HepG2 (cell line): Measurements from ENCODE around the gene OTOP1. TPM values are rescaled to one million over a fixed set of nuclear protein-coding genes. Genes with fewer than 3 reads are reported as not detected.

ENCODE experiments used
- BRCA1 ChIP-seq: sonication (generic); formaldehyde crosslinking; IDR thresholded peaks from 2 replicates; pipeline ENCODE4 v1.4.0; 2020; ENCODE audit warnings: missing genetic modification reagents
- DMAP1 ChIP-seq: IDR thresholded peaks from 2 replicates; pipeline ENCODE4 v1.6.1; 2016
- E2F5 ChIP-seq: sonication (generic); formaldehyde crosslinking; conservative IDR thresholded peaks from 2 replicates; pipeline ENCODE4 v1.4.0; 2020; ENCODE audit warnings: missing genetic modification reagents
- KDM2A ChIP-seq: sonication (generic); formaldehyde crosslinking; IDR thresholded peaks from 2 replicates; pipeline ENCODE4 v1.4.0; 2020; ENCODE audit warnings: low read depth, missing genetic modification reagents, borderline replicate concordance
- MAF1 ChIP-seq: sonication (generic); formaldehyde crosslinking; IDR thresholded peaks from 2 replicates; pipeline ENCODE4 v1.5.0; 2020; ENCODE audit warnings: missing genetic modification reagents, borderline replicate concordance
- MXI1 ChIP-seq: IDR thresholded peaks from 3 replicates; pipeline ENCODE4 v1.6.1; 2012; ENCODE audit warnings: low read depth, low read length, inconsistent platforms, borderline replicate concordance
- RCOR2 ChIP-seq: IDR thresholded peaks from 2 replicates; pipeline ENCODE4 v1.6.1; 2016; ENCODE audit warnings: missing biosample characterization, missing genetic modification reagents
- RXRA ChIP-seq: sonication (generic); formaldehyde crosslinking; IDR thresholded peaks from 2 replicates; pipeline ENCODE4 v1.5.1; 2020; ENCODE audit warnings: missing genetic modification reagents
- SMAD1 ChIP-seq: sonication (generic); formaldehyde crosslinking; IDR thresholded peaks from 2 replicates; pipeline ENCODE4 v1.4.0; 2020; ENCODE audit warnings: missing genetic modification reagents, low read depth, mild to moderate bottlenecking, borderline replicate concordance
- ZBTB10 ChIP-seq: sonication (generic); formaldehyde crosslinking; IDR thresholded peaks from 2 replicates; pipeline ENCODE4 v1.4.0; 2020; ENCODE audit warnings: missing genetic modification reagents, borderline replicate concordance
- ZBTB20 ChIP-seq: sonication (generic); formaldehyde crosslinking; IDR thresholded peaks from 2 replicates; pipeline ENCODE4 v1.8.1; 2023; ENCODE audit warnings: missing genetic modification reagents, low read depth, mild to moderate bottlenecking, borderline replicate concordance
- ZNF160 ChIP-seq: sonication (generic); formaldehyde crosslinking; IDR thresholded peaks from 2 replicates; pipeline ENCODE4 v1.8.0; 2022; ENCODE audit warnings: mild to moderate bottlenecking, inconsistent platforms, missing genetic modification reagents
- ZNF205 ChIP-seq: IDR thresholded peaks from 2 replicates; pipeline ENCODE4 v1.6.1; 2018; ENCODE audit warnings: missing biosample characterization, missing genetic modification reagents
- ZNF350 ChIP-seq: sonication (generic); formaldehyde crosslinking; IDR thresholded peaks from 2 replicates; pipeline ENCODE4 v1.4.0; 2020; ENCODE audit warnings: mild to moderate bottlenecking, low read depth, missing genetic modification reagents, borderline replicate concordance
- ZNF570 ChIP-seq: sonication (generic); formaldehyde crosslinking; IDR thresholded peaks from 2 replicates; pipeline ENCODE4 v1.4.0; 2020; ENCODE audit warnings: mild to moderate bottlenecking, missing genetic modification reagents, borderline replicate concordance
- ZNF737 ChIP-seq: sonication (generic); formaldehyde crosslinking; IDR thresholded peaks from 2 replicates; pipeline ENCODE4 v1.5.0; 2020; ENCODE audit warnings: missing genetic modification reagents, mild to moderate bottlenecking, borderline replicate concordance
- ZNF749 ChIP-seq: sonication (generic); formaldehyde crosslinking; IDR thresholded peaks from 2 replicates; pipeline ENCODE4 v1.8.0; 2022; ENCODE audit warnings: mild to moderate bottlenecking, missing genetic modification reagents, moderate library complexity, borderline replicate concordance
- ZNF891 ChIP-seq: sonication (generic); formaldehyde crosslinking; IDR thresholded peaks from 2 replicates; pipeline ENCODE4 v1.5.0; 2020; ENCODE audit warnings: mild to moderate bottlenecking, missing genetic modification reagents
- ZSCAN31 ChIP-seq: sonication (generic); formaldehyde crosslinking; IDR thresholded peaks from 2 replicates; pipeline ENCODE4 v1.5.0; 2020; ENCODE audit warnings: low read depth, mild to moderate bottlenecking, missing genetic modification reagents
- polyA plus RNA-seq, 8 experiments: library from polyadenylated mRNA; depleted of rRNA in 3 of 8; stranded (reverse) in 7 of 8; unstranded in 1 of 8; fragments of >200 nt; fragmentation: Illumina TruSeq in 4 of 8; extraction: Trizol in 4 of 8; gene quantifications; 2 replicates each; pipeline versions ENCODE4 v1.2.1 to v1.2.3, GENCODE V29; 2011 to 2016; ENCODE audit warnings: low read depth in 4 of 8, missing spikeins in 1 of 8, mixed read lengths in 1 of 8; ENCODE audit not compliant: insufficient read depth in 1 of 8
- total RNA-seq, 5 experiments: library from RNA; depleted of rRNA; stranded (reverse); fragments of >200 nt; fragmentation: Illumina TruSeq; extraction: Trizol; gene quantifications; 2 replicates each; pipeline ENCODE4 v1.2.3, GENCODE V29; 2016; ENCODE audit warnings: low read depth in 1 of 5
- TF ChIP-seq, protein P1 (sequence below), 2 experiments: sonication (generic) in 1 of 2; formaldehyde crosslinking in 1 of 2; IDR thresholded peaks; 2 replicates each; pipeline versions ENCODE4 v1.4.0 to v1.6.1; 2016 to 2020; ENCODE audit warnings: borderline replicate concordance in 1 of 2, low read depth in 1 of 2, mild to moderate bottlenecking in 1 of 2, missing genetic modification reagents in 1 of 2
- TF ChIP-seq, protein P2 (sequence below): sonication (generic); formaldehyde crosslinking; IDR thresholded peaks from 2 replicates; pipeline ENCODE4 v1.5.0; 2020; ENCODE audit warnings: missing genetic modification reagents

Gene OTOP1
- total and polyA plus RNA-seq, 2 of the 13 experiments (the other 11 are each of a cell fraction or from before 2014, with no cell fraction given), result not detected

DNA sequence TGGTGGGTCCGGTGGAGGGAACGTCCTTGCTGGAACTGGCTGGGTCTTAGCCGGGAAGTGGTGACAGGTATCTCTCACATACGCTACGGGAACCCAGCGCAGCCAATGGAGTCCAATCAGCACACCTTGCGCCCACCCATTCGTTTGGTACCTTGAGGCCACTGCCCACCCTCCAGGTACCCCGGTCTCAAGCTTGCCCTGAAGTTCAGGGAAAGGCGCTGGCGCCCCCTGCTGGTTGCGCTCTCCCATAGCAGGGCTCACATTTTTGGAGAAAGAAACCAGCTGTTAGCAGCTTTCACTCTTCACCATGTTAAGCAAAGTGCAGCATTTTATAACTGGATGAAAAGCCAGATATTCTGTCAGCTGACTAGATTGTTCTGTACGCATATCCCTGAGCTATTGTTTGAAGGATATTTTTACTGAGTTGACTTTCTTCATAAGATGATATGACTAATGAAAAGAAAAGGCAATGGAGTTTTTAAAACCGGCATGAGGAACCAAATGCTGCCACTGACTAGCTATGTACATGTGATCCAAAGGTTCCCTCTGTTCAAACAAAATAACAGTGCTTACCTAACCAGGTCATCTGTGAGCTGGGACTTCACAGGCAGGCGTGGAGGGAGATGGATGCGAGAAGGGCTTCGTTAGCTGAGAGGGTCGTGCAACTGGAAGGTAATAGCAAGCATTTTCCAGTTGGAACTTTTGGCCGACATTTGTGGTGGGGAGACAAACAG is 43.7 kb downstream of the OTOP1 start (continued):
- TF ChIP-seq ZBTB10, result no peak
- no peak; the same call in 1 of the 2 replicates for TF ChIP-seq KDM2A
- no peak for TF ChIP-seq E2F5 (CRISPR knock-in tag)
- TF ChIP-seq, protein P1, sequence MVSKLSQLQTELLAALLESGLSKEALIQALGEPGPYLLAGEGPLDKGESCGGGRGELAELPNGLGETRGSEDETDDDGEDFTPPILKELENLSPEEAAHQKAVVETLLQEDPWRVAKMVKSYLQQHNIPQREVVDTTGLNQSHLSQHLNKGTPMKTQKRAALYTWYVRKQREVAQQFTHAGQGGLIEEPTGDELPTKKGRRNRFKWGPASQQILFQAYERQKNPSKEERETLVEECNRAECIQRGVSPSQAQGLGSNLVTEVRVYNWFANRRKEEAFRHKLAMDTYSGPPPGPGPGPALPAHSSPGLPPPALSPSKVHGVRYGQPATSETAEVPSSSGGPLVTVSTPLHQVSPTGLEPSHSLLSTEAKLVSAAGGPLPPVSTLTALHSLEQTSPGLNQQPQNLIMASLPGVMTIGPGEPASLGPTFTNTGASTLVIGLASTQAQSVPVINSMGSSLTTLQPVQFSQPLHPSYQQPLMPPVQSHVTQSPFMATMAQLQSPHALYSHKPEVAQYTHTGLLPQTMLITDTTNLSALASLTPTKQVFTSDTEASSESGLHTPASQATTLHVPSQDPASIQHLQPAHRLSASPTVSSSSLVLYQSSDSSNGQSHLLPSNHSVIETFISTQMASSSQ (IDR thresholded peaks at IDR 0.05; ENCODE audit: low read depth), result no peak
- TF ChIP-seq, protein P1 (CRISPR knock-in tag; IDR thresholded peaks at IDR 0.05; ENCODE audit: borderline replicate concordance), result no peak
- peak; percentile 54; the same call in 1 of the 2 replicates for TF ChIP-seq ZNF350 (CRISPR knock-in tag)
- TF ChIP-seq ZNF737 (CRISPR knock-in tag), result no peak
- no peak for TF ChIP-seq MAF1
- TF ChIP-seq SMAD1 (CRISPR knock-in tag), result no peak
- no peak for TF ChIP-seq ZNF570 (CRISPR knock-in tag)
- TF ChIP-seq RXRA (CRISPR knock-in tag), result peak; percentile 14; the same call in 1 of the 2 replicates
- TF ChIP-seq ZNF891 (CRISPR knock-in tag), result no peak
- TF ChIP-seq DMAP1 (CRISPR knock-in tag), result peak; percentile 43; the same call in 1 of the 2 replicates
- TF ChIP-seq MXI1, result no peak
- no peak for TF ChIP-seq ZNF160
- no peak for TF ChIP-seq RCOR2 (CRISPR knock-in tag)
- 0 out of 2 replicates have a peak, but pooled peaks have one; percentile 32 for TF ChIP-seq BRCA1 (CRISPR knock-in tag)
- no peak for TF ChIP-seq ZNF205 (CRISPR knock-in tag)
- TF ChIP-seq ZBTB20, result no peak
- TF ChIP-seq, protein P2, sequence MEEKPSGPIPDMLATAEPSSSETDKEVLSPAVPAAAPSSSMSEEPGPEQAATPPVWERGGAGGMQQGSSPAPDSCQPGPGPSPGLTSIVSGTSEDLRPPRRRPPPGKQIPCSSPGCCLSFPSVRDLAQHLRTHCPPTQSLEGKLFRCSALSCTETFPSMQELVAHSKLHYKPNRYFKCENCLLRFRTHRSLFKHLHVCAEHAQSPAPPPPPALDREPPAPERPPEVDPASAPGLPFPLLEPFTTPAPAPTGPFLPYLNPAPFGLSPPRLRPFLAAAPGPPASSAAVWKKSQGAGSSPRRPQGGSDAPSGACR (CRISPR knock-in tag), result no peak
- TF ChIP-seq ZSCAN31, result no peak; the same call in 1 of the 2 replicates
- no peak for TF ChIP-seq ZNF749 (CRISPR knock-in tag)
